Measurements from ENCODE around the gene NGDN. TPM values are rescaled to one million over a fixed set of nuclear protein-coding genes. Genes with fewer than 3 reads are reported as not detected.
A peak's percentile ranks its signal among the peaks of the same experiment; 100 is the strongest.
"Not testable (repeated sequence)": the region's sequence is repeated elsewhere in the genome, so short reads cannot be mapped to it uniquely, and the experiment has no call there.

The NGDN gene, protein sequence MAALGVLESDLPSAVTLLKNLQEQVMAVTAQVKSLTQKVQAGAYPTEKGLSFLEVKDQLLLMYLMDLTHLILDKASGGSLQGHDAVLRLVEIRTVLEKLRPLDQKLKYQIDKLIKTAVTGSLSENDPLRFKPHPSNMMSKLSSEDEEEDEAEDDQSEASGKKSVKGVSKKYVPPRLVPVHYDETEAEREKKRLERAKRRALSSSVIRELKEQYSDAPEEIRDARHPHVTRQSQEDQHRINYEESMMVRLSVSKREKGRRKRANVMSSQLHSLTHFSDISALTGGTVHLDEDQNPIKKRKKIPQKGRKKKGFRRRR
- 61.6 and 67.4 TPM in 2 replicates for total RNA-seq

DNA sequence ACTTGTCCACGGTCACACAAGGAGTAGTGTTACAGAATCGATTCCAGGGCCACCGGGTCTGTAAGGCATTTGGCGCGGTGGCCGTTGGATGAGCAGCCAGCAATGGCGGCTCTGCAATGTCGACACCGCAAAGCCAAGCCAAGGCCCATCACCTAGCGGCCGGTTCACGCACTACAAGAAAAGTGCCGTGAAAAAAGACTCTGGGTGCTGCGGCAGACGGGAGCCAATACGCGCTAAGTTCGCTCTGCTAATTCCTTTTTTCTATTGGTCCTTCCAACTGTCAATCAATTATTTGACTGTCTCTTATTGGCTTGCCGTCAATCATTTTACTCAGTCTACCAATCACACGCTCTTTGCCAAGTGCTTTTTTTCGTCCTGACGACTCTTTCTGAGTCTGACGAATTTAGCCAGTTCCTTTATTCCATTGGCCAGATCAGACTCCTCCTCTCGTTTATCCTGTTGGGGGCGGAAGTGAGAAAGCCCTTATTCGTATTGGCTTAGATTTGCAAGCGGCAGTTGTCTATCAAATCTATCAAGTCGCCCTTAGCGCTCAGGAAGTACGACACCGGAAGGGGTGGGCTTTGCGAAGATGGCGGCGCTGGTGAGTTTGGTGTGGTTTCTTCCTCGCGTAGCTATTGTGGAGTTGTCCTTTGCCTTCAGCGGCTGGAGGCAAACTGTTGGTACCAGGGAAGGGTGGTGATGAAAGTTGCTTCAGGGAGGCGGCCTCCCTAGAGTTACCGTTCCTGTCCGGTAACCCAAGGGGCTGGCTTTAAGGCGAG, at the start of gene NGDN:
NGDN (plus strand) TSS at position 577 of the 779 bp plus-strand sequence; CDS start at position 590, 13 bp downstream.
- DNase-seq (ENCODE audit: low read depth) (peak; percentile 100), FAIRE-seq (peak; percentile 81)
- no peaks in the 10 kb centered on the region for H3K27me3 ChIP-seq (ENCODE audit: control insufficient read depth, insufficient read depth, low read length)
- peak within 1 kb of the TSS; percentile 87 for H3K4me3 ChIP-seq (ENCODE audit: low read depth, low read length)
- H3K36me3 ChIP-seq (ENCODE audit: control insufficient read depth, insufficient read depth, low read length) = peaks cover 7% of the 10 kb centered on the region
- TF ChIP-seq, protein P1, sequence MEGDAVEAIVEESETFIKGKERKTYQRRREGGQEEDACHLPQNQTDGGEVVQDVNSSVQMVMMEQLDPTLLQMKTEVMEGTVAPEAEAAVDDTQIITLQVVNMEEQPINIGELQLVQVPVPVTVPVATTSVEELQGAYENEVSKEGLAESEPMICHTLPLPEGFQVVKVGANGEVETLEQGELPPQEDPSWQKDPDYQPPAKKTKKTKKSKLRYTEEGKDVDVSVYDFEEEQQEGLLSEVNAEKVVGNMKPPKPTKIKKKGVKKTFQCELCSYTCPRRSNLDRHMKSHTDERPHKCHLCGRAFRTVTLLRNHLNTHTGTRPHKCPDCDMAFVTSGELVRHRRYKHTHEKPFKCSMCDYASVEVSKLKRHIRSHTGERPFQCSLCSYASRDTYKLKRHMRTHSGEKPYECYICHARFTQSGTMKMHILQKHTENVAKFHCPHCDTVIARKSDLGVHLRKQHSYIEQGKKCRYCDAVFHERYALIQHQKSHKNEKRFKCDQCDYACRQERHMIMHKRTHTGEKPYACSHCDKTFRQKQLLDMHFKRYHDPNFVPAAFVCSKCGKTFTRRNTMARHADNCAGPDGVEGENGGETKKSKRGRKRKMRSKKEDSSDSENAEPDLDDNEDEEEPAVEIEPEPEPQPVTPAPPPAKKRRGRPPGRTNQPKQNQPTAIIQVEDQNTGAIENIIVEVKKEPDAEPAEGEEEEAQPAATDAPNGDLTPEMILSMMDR (IDR thresholded peaks at IDR 0.05; ENCODE audit: insufficient read depth, low read length, severe bottlenecking) = peak; percentile 88

DNA sequence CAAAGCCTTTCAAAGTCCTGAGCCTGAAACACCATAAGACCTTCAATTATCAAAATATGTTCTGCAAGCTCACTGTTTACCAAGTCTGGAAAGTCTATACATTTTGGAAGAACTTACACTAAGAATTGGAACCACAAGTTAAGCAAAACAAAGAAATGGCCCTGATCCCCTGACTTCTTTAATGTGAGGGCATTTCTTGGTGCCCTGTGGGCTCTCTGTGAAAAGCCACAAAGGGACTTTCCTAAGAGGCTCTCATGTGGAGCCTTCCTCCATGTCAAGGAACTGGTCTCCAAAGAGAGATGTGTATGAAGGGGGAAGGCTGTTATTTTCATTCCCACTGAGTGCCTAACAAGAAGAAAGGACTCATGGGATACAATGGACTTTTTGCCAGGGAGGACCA, 47.9 kb upstream of the NGDN start:
- TF ChIP-seq, protein P1 (IDR thresholded peaks at IDR 0.05; ENCODE audit: insufficient read depth, low read length, severe bottlenecking) = no peak
- no peak for DNase-seq (ENCODE audit: low read depth)
- FAIRE-seq = no peak

DNA sequence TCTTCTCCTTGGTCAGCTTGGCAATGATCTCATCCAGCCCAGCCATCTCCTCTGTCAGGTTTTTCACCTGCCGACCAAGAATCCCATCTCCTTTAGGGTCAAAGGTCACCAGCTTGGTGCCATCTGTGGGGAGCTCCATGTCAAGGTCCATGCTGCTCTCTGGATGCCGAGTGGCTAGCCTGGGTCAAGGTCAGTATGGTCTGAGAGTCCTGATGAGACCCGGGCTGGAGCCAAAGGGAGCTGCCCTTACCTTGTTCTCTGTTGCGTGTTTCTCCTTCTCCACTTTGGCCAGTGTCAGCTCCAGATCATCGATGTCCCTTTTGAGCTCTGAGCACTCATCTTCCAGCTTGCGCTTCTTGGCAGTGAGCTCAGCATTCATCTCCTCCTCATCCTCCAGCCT, 45.8 kb upstream of the NGDN start:
- H3K36me3 ChIP-seq (ENCODE audit: control insufficient read depth, insufficient read depth, low read length) = no peaks in the 10 kb centered on the region
- DNase-seq (ENCODE audit: low read depth) = no peak
- no peak for FAIRE-seq
- H3K27me3 ChIP-seq (ENCODE audit: control insufficient read depth, insufficient read depth, low read length) = peaks cover 6% of the 10 kb centered on the region
- H3K4me3 ChIP-seq (ENCODE audit: low read depth, low read length) = no peak overlapping the region
- TF ChIP-seq, protein P1 (IDR thresholded peaks at IDR 0.05; ENCODE audit: insufficient read depth, low read length, severe bottlenecking) = no peak

More for the DNA sequence above, 47.9 kb upstream of the NGDN start:
- Histone ChIP-seq H3K4me3 (ENCODE audit: low read depth, low read length) (no peak overlapping the region), H3K36me3 (ENCODE audit: control insufficient read depth, insufficient read depth, low read length) (no peaks in the 10 kb centered on the region), H3K27me3 (ENCODE audit: control insufficient read depth, insufficient read depth, low read length) (peaks cover 6% of the 10 kb centered on the region)

DNA sequence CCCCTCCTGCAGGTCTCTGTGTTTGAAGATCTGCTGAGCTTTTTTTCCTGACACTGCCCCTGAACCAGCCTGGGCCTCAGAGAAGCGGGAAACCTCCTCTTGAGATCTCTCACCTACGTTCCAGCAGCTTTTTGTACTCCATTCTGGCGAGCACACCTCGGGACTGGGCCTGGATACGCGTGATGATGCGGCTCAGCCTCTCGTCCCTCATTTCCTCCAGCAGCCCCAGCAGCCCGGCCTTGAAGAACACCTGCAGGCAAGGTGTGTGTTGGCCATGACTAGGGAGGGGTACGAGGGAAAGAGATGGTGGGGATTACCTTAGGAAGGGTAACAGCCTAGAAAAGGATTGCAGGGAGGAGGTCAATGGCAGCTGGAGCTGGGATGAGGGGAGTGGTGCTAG, 44.3 kb upstream of the NGDN start:
- H3K27me3 ChIP-seq (ENCODE audit: control insufficient read depth, insufficient read depth, low read length) = peaks cover 3% of the 10 kb centered on the region
- DNase-seq (ENCODE audit: low read depth) (no peak), FAIRE-seq (no peak)
- no peaks in the 10 kb centered on the region for H3K36me3 ChIP-seq (ENCODE audit: control insufficient read depth, insufficient read depth, low read length)
- no peak overlapping the region for H3K4me3 ChIP-seq (ENCODE audit: low read depth, low read length)
- TF ChIP-seq, protein P1 (IDR thresholded peaks at IDR 0.05; ENCODE audit: insufficient read depth, low read length, severe bottlenecking) = no peak

DNA sequence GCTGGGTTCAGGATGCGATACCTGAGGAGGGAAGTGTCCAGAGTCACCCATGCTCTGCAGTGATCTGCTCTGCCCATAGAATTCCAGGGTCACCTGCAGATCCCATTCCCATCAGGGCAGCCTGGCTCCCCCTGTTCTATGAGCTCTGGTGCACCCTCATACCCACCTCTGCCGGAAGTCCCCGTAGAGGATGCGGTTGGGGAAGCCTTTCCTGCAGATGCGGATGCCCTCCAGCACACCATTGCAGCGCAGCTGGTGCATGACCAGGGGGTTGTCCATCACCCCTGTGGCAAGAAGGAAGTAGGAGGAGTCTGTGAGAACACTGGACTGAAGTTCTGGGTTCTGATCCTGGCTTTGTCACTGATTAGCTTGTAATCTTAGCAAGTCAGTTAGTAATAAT, 43.7 kb upstream of the NGDN start:
- DNase-seq (ENCODE audit: low read depth); FAIRE-seq; H3K27me3 ChIP-seq (ENCODE audit: control insufficient read depth, insufficient read depth, low read length); H3K4me3 ChIP-seq (ENCODE audit: low read depth, low read length); H3K36me3 ChIP-seq (ENCODE audit: control insufficient read depth, insufficient read depth, low read length): not testable (repeated sequence)

All from bronchial epithelial cell (primary cell).